A673 (cell line): Measurements from ENCODE around the gene C1orf115.
"Not testable (repeated sequence)": the region's sequence is repeated elsewhere in the genome, so short reads cannot be mapped to it uniquely, and the experiment has no call there.

Experiments used
- EZH2 ChIP-seq: fragments of 200-600 bp; sonication (generic); IDR thresholded peaks from 2 replicates; pipeline ENCODE4 v1.6.1; 2017; ENCODE audit warnings: borderline replicate concordance, low read depth, mild to moderate bottlenecking, mixed read lengths, antibody characterized with exemption, low read length; ENCODE audit not compliant: poor library complexity, severe bottlenecking
- TF ChIP-seq, protein P1 (sequence below): fragments of 300-800, 200-600 bp; sonication (generic); conservative IDR thresholded peaks from 2 replicates; pipeline ENCODE4 v1.5.1; 2017; ENCODE audit warnings: low read depth, mild to moderate bottlenecking, antibody characterized with exemption, low read length, moderate library complexity, mixed read lengths

DNA sequence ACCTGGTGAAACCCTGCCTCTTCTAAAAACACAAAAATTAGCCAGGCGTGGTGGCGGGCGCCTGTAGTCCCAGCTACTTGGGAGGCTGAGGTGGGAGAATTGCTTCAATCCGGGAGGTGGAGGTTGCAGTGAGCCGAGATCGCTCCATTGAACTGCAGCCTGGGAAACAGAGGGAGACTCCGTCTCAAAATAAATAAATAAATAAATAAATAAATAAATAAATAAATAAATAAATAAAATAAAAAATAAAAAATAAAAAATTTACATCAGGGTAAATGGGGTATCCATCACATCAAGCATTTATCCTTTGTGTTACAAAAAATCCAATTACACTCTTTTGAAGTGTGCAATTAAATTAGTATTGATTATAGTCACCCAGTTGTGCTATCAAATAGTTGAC, 46.1 kb downstream of the C1orf115 start:
- TF ChIP-seq EZH2 = not testable (repeated sequence)
- TF ChIP-seq, protein P1, sequence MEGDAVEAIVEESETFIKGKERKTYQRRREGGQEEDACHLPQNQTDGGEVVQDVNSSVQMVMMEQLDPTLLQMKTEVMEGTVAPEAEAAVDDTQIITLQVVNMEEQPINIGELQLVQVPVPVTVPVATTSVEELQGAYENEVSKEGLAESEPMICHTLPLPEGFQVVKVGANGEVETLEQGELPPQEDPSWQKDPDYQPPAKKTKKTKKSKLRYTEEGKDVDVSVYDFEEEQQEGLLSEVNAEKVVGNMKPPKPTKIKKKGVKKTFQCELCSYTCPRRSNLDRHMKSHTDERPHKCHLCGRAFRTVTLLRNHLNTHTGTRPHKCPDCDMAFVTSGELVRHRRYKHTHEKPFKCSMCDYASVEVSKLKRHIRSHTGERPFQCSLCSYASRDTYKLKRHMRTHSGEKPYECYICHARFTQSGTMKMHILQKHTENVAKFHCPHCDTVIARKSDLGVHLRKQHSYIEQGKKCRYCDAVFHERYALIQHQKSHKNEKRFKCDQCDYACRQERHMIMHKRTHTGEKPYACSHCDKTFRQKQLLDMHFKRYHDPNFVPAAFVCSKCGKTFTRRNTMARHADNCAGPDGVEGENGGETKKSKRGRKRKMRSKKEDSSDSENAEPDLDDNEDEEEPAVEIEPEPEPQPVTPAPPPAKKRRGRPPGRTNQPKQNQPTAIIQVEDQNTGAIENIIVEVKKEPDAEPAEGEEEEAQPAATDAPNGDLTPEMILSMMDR = not testable (repeated sequence)
